ENCODE measurements around the gene VSIG4.

GRCh38 chrX:66016905-66017658 lies 22.8 kb downstream of the VSIG4 start:
- TF ChIP-seq EZH2 (IDR thresholded peaks at IDR 0.05; ENCODE audit: insufficient read depth, poor library complexity, severe bottlenecking) (no peak), EZH2phosphoT487 (IDR thresholded peaks at IDR 0.05; ENCODE audit: insufficient read depth, low read depth) (no peak)

Data from GM23248 (cell line).